Vagina (tissue), 2 donors: ENCODE measurements around the gene HCFC1R1. TPM values are rescaled to one million over a fixed set of nuclear protein-coding genes. Genes with fewer than 3 reads are reported as not detected.
"Not testable (repeated sequence)": the region's sequence is repeated elsewhere in the genome, so short reads cannot be mapped to it uniquely, and the experiment has no call there.

Experiments used
- DNase-seq, 2 donors: peaks; one replicate each; pipeline ENCODE4 v3.0.0-alpha.2; 2017; ENCODE audit errors: extremely low spot score in 2 of 2
- H3K27ac ChIP-seq: fragments of 200-600 bp; sonication (generic); one replicate; pipeline ENCODE4 v1.5.1; 2019
- H3K27me3 ChIP-seq: fragments of 200-600 bp; sonication (generic); one replicate; pipeline ENCODE4 v1.5.1; 2019
- H3K36me3 ChIP-seq, 2 donors: fragments of 200-600 bp; sonication (generic); one replicate each; pipeline ENCODE4 v1.5.1; 2017 to 2019
- H3K4me1 ChIP-seq: fragments of 200-600 bp; sonication (generic); one replicate; pipeline ENCODE4 v1.5.1; 2019
- H3K4me3 ChIP-seq, 2 donors: fragments of 200-600 bp; sonication (generic); 1 replicate in 1 of 2; 2 replicates in 1 of 2; pipeline ENCODE4 v1.5.1; 2016 to 2019
- H3K9me3 ChIP-seq: fragments of 200-600 bp; sonication (generic); one replicate; pipeline ENCODE4 v1.5.1; 2019
- POLR2A ChIP-seq, 2 donors: fragments of 450-650 bp; IDR thresholded peaks; one replicate each; pipeline ENCODE4 v1.6.1; 2017; ENCODE audit warnings: antibody characterized with exemption in 2 of 2, mild to moderate bottlenecking in 2 of 2, moderate library complexity in 2 of 2
- POLR2AphosphoS5 ChIP-seq, 2 donors: sonication (generic); formaldehyde crosslinking; IDR thresholded peaks; one replicate each; pipeline ENCODE4 v1.9.0; 2017; ENCODE audit warnings: antibody characterized with exemption in 2 of 2, mild to moderate bottlenecking in 2 of 2, low read depth in 1 of 2; ENCODE audit not compliant: insufficient read depth in 1 of 2
- intact Hi-C: fragments of 100-400 bp; cut with DNase I; formaldehyde crosslinking; loops from one replicate; pipeline ENCODE4 v1.15.1; 2023
- total RNA-seq: library from RNA; depleted of rRNA; stranded (reverse); fragments of >200 nt; gene quantifications from one replicate; pipeline ENCODE4 v1.2.3, GENCODE V29; 2016
- TF ChIP-seq, protein P1 (sequence below), 3 experiments: fragments of 450-650 bp in 2 of 3; fragments of 200-600 bp in 1 of 3; sonication (generic) in 1 of 3; IDR thresholded peaks; one replicate each; pipeline ENCODE4 v1.5.1; 2017 to 2019; ENCODE audit warnings: antibody characterized with exemption in 3 of 3, mild to moderate bottlenecking in 2 of 3, moderate library complexity in 2 of 3

HCFC1R1 gene
- total RNA-seq, 1 donor from 2014 or later, result 39.0 TPM

DNA sequence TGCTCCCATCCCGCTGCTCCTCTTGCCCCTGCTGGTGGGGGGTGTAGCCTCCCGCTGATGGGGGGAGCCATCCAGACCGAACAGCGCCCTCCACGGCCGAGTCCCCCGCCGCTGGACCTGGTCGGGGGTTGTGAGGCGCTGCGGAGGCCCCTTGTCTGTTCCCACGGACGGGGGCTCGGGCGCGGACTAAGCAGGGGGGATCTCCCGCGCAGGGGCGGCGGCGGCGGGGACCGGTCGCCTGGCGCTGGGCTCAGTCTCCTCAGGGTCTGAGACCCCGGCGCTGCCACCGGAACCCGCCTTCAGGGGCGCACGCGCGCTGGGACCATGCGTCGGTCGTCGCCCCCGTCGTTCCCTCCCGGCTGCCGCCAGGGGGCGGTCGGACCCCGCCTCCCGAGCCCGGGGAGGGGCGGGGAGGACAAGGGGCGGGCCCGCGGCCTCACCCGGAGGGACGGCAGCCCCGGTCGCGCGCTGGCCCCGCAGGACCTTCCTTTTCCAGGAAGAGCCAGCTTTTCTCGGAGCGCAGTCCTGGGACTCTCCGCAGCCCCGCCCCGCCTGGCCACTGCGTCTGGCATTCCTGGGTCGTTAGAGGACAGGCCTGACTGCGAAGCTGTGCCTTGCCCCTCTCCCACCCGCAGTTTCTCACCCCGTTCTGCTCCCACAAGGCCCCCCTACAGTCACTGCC is 35.4 kb upstream of the HCFC1R1 start:
- Histone ChIP-seq H3K27ac (peak overlapping the region; percentile 76), H3K4me3 (peak overlapping the region; percentile 78 to 80), H3K4me1 (peaks cover 19% of the 10 kb centered on the region), H3K9me3 (no peaks in the 10 kb centered on the region), H3K27me3 (no peaks in the 10 kb centered on the region), H3K36me3 (no peaks in the 10 kb centered on the region)
- TF ChIP-seq, protein P1, sequence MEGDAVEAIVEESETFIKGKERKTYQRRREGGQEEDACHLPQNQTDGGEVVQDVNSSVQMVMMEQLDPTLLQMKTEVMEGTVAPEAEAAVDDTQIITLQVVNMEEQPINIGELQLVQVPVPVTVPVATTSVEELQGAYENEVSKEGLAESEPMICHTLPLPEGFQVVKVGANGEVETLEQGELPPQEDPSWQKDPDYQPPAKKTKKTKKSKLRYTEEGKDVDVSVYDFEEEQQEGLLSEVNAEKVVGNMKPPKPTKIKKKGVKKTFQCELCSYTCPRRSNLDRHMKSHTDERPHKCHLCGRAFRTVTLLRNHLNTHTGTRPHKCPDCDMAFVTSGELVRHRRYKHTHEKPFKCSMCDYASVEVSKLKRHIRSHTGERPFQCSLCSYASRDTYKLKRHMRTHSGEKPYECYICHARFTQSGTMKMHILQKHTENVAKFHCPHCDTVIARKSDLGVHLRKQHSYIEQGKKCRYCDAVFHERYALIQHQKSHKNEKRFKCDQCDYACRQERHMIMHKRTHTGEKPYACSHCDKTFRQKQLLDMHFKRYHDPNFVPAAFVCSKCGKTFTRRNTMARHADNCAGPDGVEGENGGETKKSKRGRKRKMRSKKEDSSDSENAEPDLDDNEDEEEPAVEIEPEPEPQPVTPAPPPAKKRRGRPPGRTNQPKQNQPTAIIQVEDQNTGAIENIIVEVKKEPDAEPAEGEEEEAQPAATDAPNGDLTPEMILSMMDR (IDR thresholded peaks at IDR 0.05), result peak; percentile 92 to 96 (median 95)
- no peak for TF ChIP-seq POLR2A (IDR thresholded peaks at IDR 0.05)
- TF ChIP-seq POLR2AphosphoS5 (IDR thresholded peaks at IDR 0.05; ENCODE audit: insufficient read depth in 1 of 2, low read depth in 1 of 2), result peak in 1 of 2 donors; percentile 36
- intact Hi-C loops, result loop anchor here (5.0 kb wide), 2 partner anchors 53 to 103 kb away; partner anchors contain the start of gene ZNF205
- no peak for DNase-seq

DNA sequence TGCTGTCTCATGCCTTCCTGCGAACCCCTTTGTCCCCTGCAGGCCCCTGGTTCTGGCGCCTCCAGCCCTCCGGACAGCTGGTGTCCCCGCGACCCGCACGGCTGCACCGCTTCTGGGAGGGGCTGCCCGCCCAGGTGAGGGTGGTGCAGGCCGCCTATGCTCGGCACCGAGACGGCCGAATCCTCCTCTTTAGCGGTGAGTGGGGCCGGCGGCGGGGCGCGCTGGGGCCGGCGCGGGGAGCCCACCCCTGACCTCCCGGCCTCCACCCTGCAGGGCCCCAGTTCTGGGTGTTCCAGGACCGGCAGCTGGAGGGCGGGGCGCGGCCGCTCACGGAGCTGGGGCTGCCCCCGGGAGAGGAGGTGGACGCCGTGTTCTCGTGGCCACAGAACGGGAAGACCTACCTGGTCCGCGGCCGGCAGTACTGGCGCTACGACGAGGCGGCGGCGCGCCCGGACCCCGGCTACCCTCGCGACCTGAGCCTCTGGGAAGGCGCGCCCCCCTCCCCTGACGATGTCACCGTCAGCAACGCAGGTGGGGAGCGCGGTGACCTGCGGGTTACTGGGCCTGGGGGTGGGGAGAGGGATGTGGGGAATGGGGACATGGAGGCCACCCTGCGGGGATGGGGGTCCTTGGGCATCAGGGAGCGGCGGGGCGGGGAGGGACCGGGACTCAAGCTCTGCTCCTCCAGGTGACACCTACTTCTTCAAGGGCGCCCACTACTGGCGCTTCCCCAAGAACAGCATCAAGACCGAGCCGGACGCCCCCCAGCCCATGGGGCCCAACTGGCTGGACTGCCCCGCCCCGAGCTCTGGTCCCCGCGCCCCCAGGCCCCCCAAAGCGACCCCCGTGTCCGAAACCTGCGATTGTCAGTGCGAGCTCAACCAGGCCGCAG is 34.6 kb upstream of the HCFC1R1 start:
- no peaks in the 10 kb centered on the region for H3K27me3 ChIP-seq
- DNase-seq, result no peak
- H3K27ac ChIP-seq, result peak overlapping the region; percentile 76
- H3K9me3 ChIP-seq, result no peaks in the 10 kb centered on the region
- intact Hi-C loops, result loop anchor here (5.0 kb wide), 2 partner anchors 54 to 104 kb away; partner anchors contain the start of gene ZNF205
- no peaks in the 10 kb centered on the region for H3K36me3 ChIP-seq
- TF ChIP-seq POLR2A (IDR thresholded peaks at IDR 0.05), result no peak
- TF ChIP-seq, protein P1 (IDR thresholded peaks at IDR 0.05), result no peak
- no peak for TF ChIP-seq POLR2AphosphoS5 (IDR thresholded peaks at IDR 0.05; ENCODE audit: insufficient read depth in 1 of 2, low read depth in 1 of 2)
- H3K4me1 ChIP-seq, result peaks cover 19% of the 10 kb centered on the region
- H3K4me3 ChIP-seq, result peak overlapping the region; percentile 78 to 80

DNA sequence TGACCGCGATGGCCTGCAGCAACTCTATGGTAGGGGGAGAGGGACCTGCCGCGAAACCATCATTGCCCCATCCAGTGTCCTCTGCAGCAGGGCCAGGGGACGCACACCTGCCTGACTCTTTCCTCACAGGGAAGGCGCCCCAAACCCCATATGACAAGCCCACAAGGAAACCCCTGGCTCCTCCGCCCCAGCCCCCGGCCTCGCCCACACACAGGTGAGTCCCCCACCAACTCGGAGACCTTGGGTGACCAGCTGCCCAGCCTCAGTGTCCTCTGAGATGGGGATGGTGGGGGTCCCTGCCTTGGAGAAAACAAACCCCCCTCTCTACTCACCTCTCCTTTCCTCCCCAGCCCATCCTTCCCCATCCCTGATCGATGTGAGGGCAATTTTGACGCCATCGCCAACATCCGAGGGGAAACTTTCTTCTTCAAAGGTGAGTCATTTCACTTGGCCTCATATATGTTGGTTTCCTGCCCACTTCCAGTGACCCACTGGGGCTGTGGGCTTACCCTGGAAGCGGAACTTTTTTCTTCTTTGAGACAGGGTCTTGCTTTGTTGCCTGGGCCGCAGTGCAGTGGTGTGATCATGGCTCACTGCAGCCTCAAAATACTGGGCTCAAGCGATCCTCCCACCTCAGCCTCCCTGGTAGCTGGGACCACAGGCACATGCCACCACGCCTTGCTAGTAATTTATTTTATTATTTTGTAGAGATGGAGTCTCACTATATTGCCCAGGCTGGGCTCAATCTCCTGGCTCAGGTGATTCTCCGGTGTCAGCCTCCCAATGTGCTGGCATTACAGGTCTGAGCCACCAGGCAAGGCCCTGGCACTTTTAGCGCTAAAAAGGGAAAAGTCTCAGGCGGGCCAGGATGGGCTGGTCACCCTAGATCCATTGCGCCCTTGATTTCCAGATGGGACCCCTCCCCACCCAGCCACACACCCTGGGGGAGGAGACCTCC is 33.7 kb upstream of the HCFC1R1 start:
- no peak for DNase-seq
- TF ChIP-seq POLR2A (IDR thresholded peaks at IDR 0.05) (no peak), POLR2AphosphoS5 (IDR thresholded peaks at IDR 0.05; ENCODE audit: insufficient read depth in 1 of 2, low read depth in 1 of 2) (no peak)
- TF ChIP-seq, protein P1 (IDR thresholded peaks at IDR 0.05), result no peak
- Histone ChIP-seq H3K9me3 (no peaks in the 10 kb centered on the region), H3K4me1 (peaks cover 19% of the 10 kb centered on the region), H3K36me3 (no peaks in the 10 kb centered on the region), H3K27me3 (no peaks in the 10 kb centered on the region), H3K4me3 (peak overlapping the region; percentile 78 to 80), H3K27ac (no peak overlapping the region)
- intact Hi-C loops, result loop anchor here (5.0 kb wide), 2 partner anchors 55 to 105 kb away; partner anchors contain the start of gene ZNF205

DNA sequence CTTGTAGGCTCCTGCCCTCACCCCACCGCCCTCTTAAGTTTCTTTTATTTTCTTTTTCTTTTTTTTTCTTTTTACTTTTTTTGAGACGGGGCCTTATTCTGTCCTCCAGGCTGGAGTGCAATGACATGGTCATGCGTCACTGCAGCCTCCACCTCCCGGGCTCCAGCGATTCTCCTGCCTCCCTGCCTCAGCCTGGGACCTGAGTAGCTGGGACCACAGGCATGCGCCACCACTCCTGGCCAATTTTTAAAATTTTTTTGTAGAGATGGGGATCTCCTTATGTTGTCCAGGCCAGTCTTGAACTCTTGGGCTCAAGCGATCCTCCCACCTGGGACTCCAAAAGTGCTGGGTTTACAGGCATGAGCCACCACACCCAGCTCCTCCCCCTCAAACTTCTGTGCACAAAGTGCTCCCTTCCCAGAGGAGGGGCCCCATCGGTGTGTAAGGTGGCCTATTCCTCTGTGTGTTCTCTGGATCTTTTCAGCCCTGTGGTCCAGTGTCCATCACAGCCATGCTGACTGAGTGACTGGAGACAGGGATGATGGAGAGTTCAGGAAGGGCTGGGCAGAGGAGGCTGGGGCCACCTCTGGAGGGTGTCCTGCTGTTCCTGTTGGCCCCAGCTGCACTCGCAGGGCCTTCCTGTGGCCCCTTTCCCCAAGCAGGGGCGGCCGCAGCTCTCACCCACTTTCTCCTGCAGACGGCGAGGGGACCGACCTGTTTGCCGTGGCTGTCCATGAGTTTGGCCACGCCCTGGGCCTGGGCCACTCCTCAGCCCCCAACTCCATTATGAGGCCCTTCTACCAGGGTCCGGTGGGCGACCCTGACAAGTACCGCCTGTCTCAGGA is 32.8 kb upstream of the HCFC1R1 start:
- intact Hi-C loops, result loop anchor here (5.0 kb wide), 2 partner anchors 56 to 106 kb away; partner anchors contain the start of gene ZNF205
- no peak for TF ChIP-seq POLR2AphosphoS5 (IDR thresholded peaks at IDR 0.05; ENCODE audit: insufficient read depth in 1 of 2, low read depth in 1 of 2)
- no peak for TF ChIP-seq POLR2A (IDR thresholded peaks at IDR 0.05)
- TF ChIP-seq, protein P1 (IDR thresholded peaks at IDR 0.05), result no peak
- Histone ChIP-seq H3K4me1 (peaks cover 19% of the 10 kb centered on the region), H3K4me3 (no peak overlapping the region), H3K9me3 (no peaks in the 10 kb centered on the region), H3K36me3 (no peaks in the 10 kb centered on the region), H3K27ac (no peak overlapping the region), H3K27me3 (no peaks in the 10 kb centered on the region)
- no peak for DNase-seq

DNA sequence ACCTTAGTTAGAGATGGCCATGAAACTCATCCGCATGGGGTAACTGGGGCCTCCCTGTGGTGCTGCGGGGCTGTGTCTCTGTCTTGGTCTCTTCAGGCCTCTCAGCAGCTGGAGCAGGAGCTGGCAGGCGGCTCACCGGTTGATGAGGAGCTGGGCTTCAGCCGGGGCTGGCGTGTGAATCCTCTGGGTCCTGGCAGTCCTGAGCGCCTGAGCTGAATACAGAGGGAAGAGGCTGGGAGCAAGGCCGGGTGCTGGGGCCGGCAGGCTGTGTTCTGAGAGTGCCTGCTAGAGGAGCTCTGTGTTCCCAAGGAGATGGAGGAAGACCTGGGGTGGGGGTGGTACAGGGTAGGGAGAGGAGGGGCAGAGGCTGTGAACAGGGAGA is 32.0 kb upstream of the HCFC1R1 start:
- not testable (repeated sequence) for H3K27me3 ChIP-seq, H3K9me3 ChIP-seq, H3K27ac ChIP-seq, H3K4me3 ChIP-seq, DNase-seq, H3K36me3 ChIP-seq
- intact Hi-C loops, result loop anchor here (5.0 kb wide), 2 partner anchors 57 to 107 kb away; partner anchors contain the start of gene ZNF205
- H3K4me1 ChIP-seq, result peaks cover 19% of the 10 kb centered on the region
